ENCODE data around the gene RNASEH2A.
A peak's percentile ranks its signal among the peaks of the same experiment; 100 is the strongest.
"Not testable (repeated sequence)": the region's sequence is repeated elsewhere in the genome, so short reads cannot be mapped to it uniquely, and the experiment has no call there.

Gene RNASEH2A

GRCh38 chr19:12834566-12834943 is 28.2 kb downstream of the RNASEH2A start, which contains the start of gene RTBDN:
TSS of gene RTBDN (minus strand) at chr19:12834579. CDS start at chr19:12829979, 4,600 bp downstream.
- peak; percentile 66 for DNase-seq

DNA sequence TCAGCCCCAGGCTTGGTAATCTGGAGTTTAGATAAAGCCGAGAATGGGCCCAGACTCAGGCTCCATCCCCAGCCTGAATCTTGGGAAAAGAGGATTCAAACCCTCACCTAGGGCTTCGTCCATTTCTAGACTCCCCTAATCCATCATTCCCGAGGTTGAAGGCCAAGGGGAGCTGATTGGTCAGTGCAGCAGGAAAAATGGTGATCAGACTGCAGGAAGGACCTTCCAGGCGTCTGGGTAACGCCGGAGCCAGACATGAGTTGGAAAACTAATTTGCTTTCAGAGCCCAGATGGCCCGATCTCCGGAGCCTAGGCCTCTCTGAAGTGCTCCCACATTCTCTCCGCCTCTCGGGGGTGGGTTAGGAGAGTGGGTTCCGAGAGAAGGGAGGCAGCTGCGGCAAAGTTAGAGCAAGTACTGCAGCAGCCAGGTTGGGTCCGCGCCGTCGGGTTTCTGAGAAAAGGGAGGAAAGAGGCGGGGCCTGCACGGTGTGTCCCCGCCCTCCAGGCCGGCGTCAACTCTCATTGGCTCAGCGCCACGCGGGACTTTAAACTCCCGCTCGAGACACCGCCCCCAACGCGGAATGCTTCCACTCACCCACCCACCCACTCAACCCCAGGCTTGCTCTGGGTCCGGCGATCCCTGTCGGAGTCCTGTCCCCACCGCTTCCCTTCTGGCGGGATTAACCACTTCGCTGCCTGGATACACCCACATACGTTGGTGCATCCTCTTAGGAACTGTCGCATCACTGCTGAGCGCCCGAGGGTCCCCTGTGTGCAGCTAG is 28.8 kb downstream of the RNASEH2A start:
- peak; percentile 68 for DNase-seq

- no peak for DNase-seq
Measured at GRCh38 chr19:12836529-12836863, 30.1 kb downstream of the RNASEH2A start.

DNA sequence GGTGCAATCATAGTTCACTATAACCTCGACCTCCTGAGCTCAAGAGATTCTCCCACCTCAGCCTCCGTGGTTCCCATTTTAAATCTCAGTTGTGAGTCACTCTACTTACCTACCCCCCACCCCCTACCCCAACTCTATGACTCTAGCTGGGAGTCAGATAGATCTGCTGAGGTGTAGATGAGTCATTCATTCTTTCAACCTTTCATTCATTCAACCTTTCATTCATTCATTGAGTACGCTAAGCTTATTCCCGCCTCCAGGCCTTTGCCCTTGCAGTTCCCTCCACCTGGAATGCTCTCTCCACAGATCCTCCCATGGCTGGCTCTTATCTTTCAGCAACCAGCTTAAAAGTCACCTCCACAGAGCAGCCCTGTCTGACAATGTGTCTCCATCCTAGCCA is 30.8 kb downstream of the RNASEH2A start:
- DNase-seq, result peak; percentile 66

DNA sequence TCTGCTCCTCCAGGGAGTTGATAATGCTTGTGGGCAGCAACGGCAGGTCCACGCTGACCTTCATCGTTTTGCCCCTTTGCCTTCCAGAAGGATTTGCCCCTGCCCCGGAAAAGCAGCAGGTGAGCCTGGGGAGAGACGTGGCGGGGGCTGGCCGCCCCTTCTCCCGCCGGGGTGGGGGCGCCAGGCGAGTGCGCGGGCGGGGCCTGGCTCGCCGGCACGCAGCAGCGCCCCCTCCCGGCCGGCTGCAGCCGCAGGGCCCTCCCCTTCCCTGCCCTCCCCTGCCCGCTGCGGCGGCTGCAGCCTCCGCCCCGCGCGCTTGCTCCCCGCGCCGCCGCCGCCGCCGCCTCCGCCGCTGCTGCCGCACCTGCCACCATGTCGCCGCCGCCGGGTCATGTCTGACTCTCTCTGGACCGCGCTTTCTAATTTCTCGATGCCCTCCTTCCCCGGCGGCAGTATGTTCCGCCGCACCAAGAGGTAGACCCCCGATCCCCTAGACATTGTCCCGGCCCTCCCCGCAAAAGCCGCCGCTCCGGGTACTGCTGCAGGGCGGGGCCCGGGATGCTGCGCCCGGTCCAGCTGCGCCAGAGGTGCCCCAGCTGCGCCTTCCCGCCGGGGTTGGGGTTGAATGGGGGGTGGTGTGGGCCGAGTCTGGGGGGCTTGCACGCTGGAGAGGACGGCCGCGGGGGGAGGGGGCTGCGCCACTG is 31.9 kb downstream of the RNASEH2A start, which contains the start of gene MAST1:
Gene MAST1 (plus strand): TSS at position 334 of the 704 bp plus-strand sequence. CDS start 58 bp downstream, at position 392.
- peak; percentile 76 for DNase-seq

GRCh38 chr19:12838886-12839756 is 32.7 kb downstream of the RNASEH2A start:
- DNase-seq, result no peak

GRCh38 chr19:12840091-12841079 is 34.0 kb downstream of the RNASEH2A start:
- DNase-seq, result peak; percentile 97

GRCh38 chr19:12841094-12841493 is 34.7 kb downstream of the RNASEH2A start:
- peak; percentile 94 for DNase-seq

DNA sequence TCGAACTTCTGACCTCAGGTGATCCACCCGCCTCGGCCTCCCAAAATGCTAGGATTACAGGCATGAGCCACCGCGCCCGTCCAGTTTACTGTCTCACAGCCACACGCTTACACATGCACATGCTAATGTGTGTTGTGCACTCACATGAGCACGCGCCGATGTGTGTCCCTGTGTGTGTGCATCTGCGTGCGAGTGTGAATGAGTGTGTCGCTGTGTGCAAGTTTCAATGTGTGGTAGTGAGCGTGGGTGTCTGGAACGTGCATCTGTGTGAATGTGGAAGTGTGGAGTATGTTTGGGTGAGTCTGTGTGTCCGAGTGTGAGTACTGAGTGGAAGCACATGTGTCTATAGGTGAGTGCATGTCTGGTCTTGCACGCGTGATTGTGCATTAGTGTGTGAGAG is 36.1 kb downstream of the RNASEH2A start:
- DNase-seq, result no peak

DNA sequence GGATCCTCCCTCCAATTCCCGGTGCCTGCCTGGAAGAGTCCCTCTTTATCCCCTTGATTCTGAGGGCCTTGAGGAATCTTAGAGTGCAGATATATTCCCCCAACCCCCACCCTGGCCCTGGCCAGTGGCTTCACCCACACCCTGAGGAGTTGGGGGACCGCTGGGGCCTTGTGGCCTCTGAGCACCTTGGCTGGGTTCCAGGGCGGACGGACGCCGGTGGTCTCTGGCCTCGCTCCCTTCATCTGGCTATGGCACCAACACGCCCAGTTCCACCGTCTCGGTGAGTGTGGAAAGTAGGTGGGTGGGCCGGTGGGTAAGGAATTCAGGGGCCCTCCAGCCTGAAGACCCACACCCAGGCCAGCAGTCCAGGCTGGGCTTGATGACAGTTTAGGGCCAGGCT is 36.9 kb downstream of the RNASEH2A start:
- no peak for DNase-seq

- no peak for DNase-seq
Measured at GRCh38 chr19:12843999-12844732, 37.8 kb downstream of the RNASEH2A start.

DNA sequence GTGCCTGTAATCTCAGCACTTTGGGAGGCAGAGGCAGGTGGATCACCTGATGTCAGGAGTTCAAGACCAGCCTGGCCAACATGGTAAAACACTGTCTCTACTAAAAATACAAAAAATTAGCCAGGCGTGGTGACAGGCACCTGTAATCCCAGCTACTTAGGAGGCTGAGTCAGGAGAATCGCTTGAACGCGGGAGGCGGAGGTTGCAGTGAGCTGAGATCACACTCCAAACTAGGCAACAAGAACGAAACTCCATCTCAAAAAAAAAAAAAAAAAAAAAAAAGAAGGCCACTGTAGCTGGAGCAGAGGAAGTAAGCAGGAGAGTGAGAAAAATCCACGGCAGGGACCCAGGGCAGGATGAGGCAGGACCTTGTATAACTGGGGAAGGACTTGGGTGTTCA is 40.2 kb downstream of the RNASEH2A start:
- DNase-seq, result not testable (repeated sequence)

DNA sequence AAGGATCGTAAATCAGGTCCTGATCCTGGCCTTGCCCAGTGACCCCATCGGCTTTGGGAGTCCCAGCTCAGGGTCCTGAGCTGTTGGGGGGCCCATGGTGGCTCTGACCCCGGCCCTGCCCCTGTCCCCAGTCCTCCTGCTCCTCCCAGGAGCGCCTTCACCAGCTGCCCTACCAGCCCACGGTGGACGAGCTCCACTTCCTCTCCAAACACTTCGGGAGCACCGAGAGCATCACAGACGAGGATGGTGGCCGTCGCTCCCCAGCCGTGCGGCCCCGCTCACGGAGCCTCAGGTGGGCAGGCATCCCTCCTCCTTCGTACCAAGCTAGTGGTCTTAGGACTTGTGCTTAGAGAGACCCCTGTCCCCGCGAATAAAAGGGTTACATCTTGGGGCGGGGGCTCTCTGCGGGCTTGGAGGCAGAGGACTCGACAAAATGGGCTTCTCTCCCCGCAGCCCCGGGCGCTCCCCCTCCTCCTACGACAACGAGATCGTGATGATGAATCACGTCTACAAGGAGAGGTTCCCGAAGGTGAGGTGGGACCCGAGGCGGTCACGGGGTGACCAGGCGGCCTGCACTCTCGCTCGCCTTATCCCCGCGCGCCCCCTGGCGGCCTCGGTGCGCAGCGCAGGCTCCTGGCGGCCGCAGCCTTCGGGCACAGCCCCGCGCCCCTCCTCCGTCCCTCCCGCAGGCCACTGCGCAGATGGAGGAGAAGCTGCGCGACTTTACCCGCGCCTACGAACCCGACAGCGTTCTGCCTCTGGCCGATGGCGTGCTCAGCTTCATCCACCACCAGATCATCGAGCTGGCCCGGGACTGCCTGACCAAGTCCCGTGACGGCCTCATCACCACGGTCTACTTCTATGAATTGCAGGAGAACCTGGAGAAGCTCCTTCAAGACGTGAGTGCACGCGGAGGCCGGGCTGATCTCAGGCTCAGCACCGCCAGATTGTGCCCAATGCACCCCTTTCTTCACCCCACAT is 41.1 kb downstream of the RNASEH2A start:
- peak; percentile 94 for DNase-seq

- no peak for DNase-seq
Measured at GRCh38 chr19:12856653-12857052, 50.3 kb downstream of the RNASEH2A start.

DNA sequence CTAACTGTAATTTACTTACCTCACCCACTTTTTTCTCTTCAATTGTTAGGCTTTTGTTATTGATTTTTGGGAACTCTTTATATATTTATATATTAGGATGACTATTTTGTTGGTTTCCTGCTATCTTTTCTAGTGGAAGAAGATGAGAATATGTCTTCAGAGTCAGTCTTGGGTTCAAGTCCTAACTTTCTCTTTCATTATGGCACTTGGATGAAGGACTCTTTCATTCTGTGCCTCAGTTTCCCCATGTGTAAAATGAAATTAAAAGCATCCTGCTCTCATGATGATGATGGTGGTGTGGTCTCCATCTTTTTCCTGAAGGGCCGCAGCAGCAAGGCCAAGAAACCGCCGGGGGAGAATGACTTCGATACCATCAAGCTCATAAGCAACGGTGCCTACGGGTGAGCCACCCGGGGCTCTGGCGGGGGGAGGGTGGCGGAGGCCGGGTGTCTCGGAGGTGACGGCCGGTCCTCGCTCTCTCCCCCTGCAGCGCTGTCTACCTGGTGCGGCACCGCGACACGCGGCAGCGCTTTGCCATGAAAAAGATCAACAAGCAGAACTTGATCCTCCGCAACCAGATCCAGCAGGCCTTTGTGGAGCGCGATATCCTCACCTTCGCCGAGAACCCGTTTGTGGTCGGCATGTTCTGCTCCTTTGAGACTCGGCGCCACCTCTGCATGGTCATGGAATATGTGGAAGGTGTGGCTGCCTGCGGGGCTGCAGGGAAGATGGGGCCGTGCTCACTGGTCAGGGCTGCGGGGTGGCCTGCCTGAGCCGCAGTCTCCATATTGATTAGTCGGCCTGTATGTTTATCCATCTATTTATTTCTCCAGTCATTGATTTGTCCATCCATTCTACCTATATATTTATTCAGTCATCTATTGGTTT is 51.9 kb downstream of the RNASEH2A start:
- DNase-seq, result no peak

DNA sequence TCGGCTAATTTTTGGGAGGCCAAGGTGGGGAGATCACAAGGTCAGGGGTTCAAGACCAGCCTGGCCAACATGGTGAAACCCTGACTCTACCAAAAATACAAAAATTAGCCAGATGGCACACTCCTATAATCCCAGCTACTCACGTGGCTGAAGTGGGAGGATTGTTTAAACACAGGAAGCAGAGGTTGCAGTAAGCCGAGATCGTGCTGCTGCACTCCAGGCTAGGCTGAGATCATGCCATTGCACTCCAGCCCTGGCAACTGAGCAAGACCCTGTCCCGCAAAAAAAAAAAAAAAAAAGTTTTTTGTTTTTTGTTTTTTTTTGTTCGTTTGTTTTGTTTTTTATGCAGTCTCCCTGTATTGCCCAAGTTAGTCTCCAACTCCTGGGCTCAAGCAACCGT is 53.2 kb downstream of the RNASEH2A start:
- no peak for DNase-seq

Data from islet precursor cell (in vitro differentiated cells).